Measurements from ENCODE around the gene ATP2B3.

The ATP2B3 gene

DNA sequence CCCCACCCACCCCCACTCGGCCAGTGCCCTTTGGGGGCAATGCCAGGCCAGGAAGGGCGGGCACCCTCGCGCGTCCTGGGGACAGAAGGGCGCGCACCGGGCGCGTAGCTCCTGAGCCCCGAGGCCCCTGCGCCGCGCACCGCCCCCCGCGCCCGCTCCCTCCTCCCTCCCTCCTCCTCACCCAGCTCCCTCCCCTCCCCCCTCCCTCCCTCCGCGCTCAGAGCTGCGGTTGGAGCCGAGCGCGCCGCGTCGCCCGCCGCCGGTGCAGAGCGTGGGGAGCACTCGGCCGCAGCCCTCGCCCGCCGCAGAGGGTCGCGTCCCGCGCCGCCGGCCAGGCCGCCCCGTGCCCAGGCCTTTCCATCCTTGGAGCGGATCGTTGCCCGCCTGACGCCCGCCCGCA is at the start of gene ATP2B3:
Gene ATP2B3, plus strand, starts transcription at position 220 of the 400 bp plus-strand sequence. CDS start 18,606 bp downstream, outside the sequence.
- no peak for DNase-seq

DNA sequence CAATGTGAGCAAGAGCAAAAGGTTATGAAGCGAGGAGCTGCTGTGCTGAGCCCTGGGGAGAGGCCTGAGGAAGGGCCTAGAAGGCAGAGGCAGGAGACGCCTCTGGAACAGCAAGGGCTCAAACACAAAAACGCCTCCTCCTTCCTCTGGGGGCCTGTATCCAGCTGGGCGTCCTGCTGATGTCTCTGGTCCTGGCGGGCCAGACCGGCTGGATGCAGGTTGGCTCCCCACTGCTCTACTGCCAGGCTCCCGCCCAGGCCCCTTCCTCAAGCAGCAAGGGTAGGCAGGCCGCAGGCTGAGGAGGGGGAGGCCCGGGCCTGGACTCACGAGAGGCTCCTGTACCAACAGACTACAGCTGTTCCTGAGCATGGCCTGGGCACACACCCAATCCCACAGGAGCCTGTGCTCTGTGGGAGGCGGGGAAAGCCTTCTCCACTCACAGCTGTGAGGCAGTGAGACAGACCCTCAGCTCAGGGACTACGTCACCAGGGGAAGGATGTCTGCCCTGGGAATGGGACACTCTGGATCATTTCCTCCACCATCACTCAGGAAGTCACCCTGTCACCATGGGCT is 49.3 kb upstream of the ATP2B3 start:
- DNase-seq, result no peak

DNA sequence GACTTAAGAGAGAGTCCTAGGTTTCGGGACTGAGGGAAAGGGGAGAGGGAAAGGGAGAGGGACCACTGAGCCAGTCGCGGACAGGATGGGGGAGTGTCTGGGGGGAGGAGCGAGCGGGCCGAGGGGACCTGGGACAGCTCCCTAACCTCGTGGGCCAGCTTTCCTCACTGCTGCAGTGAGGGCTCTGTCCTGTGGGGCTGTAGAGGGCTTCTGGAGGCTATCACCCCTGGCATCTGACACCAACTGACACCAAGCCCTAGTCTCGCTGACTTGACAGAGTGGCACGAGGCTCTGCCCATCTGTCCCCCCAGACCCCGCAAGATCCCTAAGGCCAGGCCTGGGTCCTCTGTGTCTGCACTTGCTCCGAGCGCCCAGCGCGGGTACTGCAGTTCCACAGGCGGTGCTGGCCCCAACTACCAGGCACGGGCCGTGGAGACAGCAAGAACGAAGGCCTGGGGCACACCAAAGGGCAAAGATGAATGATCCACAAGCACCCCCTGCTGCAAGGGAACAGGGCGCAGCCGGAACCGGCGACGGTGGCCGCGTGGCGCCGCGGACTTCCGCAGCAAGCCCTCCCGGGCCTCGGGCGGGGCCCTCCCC is 47.5 kb upstream of the ATP2B3 start:
- no peak for DNase-seq

DNA sequence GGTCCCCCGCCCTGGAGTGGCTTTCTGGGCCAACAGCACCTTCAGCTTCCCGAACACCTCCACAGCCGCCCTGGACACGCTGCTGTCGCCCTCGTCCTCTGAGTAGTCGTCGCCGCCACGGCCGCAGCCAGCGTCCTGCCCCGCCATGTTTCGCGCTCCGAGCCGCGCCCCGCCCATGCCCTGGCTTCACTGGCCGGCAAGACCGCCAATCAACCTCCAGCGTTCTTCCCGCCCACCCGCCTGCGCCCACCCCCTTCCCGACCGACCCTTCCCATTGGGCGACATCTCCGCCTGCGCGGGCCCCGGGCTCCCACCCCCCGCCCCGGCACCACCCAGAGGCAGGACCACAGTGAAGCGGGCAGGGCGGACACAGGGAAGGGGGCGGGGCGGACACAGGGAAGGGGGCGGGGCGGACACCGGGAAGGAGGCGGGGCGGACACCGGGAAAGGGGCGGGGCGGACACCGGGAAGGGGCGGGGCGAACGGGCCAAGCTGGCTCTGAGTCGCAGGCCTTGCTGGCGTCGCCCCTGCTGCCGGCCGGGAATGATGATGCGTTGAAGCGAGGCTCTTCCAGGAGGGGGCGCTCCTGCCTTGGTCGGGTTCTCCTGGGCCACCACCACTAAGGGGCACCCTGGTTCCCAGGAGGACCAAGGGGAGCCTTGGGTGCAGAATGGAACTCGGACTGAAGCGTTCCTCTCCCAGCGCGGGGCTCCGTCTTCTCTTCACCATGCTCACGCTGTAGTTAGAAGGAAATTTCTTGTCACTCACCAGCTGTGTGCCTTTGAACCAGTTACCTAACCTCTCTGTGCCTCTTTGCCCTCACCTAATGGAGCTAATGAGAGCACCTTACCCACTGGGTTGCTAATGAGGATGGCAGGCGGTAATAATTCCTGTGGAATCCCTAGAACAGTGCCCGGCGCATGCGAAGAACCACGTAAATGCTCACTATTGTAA is 46.8 kb upstream of the ATP2B3 start, which contains the start of gene HAUS7:
Gene HAUS7, minus strand, starts transcription at position 166 of the 953 bp plus-strand sequence. Its CDS starts 19 bp downstream, at position 147.
- peak; percentile 82 for DNase-seq

DNA sequence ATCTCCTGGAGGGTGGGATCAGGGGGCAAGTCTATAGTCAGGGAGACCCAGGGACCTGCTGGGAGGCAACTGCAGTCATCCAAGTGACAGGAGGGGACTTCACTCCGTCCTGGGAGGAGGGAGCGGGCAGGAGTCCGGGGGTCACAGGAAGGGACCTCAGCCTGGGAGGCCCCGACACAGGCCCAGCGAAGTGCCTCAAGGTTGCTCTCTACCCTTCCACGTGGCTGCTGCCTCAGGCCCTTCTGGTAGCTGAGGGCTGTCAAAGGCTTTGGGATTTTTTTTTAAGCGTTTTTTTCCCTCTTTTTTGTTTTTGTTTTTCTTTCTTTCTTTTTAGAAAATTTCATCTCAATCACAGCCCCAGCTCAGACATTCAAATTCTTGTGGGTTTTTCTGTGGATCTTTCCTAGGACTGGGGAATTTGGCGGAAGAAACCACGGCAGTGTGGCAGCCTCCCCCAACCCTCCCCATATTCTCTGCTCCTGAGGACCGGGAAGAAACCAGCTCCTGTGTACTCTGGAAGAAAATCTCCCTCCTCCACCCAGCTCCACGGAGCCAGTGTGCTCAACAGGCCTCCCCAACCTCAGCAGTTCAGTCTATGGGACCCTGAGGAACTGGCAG is 45.7 kb upstream of the ATP2B3 start:
- DNase-seq, result no peak

DNA sequence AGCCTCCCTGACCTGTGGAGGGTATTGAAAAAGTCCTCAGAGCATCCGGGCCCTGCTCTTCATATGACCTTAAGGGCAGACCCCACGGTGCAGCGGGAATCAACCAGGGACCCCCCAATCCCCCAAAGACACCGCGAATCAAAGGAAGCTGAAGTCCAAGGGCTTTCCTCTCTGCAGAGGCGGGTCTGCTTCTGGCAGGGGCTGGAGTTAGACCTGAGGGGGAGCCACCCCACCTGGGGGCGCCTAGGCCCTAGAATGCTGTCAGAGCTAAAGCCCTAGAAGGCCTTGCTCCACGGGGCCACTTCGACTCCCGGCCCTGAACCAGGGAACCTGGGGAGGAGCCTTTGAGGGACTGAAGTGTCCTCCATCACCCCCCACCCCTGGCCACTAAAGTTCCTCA is 44.3 kb upstream of the ATP2B3 start:
- no peak for DNase-seq

DNA sequence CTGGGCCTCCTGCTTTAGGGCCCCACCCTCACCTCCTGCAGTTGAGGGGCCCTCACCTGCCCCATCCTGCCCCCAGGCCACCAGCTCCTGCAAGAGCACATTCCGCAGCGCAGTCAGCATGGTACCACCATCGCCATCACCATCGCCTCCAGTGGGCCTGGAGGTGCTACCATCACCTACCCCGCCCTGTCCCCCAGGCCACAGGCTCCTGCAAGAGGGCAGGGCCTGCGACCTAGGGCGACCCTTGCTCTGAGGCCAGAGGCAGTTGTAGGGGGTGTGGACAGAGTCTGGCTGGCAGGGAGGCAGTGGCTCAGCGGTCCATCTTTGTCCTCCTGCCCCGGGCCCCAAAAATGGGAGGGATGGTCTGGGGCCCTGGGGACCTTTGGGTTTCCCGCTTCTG is 43.2 kb upstream of the ATP2B3 start:
- DNase-seq, result no peak

DNA sequence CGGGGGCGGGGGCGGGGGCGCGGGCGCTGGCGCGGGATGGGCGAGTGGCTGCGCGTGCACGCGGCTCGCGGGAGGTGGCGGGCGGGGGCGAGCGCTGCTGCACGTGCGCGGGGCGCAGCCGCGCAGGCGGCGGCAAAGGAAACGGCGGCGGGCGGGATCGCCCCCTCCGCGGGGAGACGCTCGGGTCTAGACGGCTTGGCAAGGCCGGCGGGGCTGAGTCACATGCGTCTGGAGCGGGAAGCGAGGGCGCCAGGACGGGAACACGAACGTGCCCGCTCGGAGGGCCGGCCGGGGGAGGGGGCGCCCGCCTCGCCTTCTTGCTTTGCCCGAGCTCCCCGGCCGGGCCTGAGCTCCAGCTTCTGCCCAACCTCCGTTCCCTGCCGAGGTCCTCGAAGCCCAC is 42.7 kb upstream of the ATP2B3 start:
- DNase-seq, result peak; percentile 27

DNA sequence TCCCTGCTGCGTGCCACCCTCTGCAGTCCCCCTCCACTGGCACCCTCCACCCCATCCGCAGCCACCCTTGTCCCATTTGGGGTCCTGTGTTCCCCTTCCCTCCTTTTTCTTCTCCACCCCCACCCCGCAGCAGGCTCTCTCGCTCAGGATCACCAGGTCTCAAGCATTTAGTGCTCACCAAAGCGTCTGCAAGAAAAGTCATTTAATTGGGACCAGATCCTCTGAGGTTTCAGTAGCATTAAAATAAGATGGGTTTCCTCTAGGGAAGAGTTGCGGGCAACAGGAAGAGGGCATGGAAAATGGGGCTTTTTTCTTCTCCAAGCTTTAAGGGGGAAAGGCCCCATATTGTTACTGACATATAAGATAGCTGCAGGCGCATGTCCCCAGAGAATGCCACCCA is 42.2 kb upstream of the ATP2B3 start:
- DNase-seq, result no peak

DNA sequence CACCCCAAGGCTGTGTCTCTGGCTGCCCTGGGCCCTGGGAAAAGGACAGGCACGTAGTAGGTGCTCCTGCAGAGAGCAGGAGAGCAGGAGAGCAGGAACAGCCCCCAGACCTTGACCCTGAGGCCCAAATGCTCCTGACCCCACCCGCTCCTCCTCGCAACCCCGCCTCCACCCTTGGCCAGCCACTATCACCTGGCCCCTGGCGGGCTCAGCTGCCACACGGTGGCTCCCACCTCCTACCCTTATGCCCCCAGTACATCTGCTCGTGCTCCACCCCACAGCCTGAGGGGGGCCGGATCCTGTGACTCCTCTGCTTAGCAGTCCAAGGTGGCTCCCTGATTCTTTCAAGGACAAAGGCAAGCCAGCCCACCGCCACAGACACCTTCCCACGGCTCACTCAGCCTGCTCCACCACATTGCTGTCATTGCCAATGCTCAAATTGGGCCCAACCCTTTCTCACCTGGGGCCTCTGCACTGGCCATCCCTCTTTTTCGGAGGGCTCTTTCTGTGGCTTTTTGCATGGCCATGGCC is 41.6 kb upstream of the ATP2B3 start:
- DNase-seq, result no peak

DNA sequence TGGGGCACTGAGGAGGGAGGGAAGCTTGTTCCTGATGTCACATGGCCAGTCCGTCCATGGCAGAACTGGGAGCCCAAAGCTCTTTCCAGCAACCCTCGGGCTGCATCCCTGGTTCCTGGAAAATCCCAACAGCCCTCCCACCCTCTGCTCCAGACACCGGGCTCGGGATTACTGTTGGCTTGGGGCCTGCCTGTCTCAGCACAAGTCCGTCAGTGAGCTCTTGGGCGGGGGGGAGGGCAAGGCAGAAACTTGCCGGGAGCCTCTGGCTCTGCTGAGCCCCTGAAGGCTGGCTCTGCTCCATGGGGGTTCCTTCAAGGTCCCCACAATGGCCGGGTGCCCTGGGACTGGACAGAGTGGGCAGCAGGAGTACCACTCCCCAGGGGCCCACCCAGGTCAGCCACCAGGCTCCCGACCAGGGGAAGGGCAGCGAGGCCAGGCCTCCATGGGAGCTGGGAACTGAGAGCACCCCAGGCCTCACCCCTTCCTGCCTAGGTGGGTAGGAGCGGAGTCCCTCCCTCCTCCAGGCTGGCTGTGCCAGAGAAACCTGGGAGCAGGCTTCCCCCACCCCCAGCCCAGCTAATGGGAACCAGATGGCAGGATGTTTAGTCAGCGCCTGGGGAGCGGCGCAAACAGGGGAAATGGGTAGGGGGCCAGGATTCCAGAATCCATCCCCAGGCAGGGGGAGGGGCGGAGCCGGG is 40.6 kb upstream of the ATP2B3 start:
- no peak for DNase-seq

DNA sequence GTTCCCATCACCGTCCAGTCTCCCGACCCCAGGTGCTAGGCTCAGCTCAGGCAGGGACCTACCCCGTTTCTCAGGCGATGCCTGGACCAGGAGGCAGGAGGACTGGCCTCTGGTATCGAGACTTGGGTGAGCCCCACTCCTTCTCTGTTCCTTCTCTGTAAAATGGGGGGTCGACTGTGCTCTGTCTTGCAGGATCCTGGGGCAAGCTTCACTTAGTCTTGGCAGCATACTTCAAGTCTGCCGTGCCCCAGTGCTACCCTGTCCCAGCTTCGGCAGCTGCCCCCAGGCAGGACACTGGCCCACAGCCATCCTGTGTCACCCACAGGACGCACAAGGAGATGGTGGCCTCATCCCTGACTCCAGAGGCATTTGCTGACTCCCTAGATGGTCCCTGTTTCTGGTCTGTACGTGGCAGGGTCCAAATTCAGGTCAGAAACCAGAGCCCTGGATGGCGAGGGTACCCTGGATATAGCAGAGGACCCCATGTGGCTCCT is 40.0 kb upstream of the ATP2B3 start:
- no peak for DNase-seq

DNA sequence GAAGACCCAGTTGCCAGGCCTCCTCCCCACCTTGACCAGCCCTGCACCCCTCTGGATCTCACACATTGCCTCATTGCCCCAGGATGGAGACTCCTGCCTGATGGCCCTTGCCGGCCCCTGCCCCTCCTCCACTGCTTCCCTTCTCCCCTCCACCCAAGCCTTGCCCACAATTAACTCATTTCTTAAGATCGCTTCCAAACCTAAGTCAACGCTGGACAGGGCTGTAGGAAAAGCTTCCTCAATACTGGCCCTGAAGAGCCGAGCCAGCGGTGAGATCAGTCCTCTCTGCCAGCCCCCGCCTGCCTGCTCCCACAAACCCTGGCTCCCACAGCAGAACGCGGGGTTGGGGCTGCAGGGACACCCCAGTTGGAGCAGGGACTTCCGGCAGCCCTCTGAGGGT is 39.5 kb upstream of the ATP2B3 start:
- DNase-seq, result no peak

DNA sequence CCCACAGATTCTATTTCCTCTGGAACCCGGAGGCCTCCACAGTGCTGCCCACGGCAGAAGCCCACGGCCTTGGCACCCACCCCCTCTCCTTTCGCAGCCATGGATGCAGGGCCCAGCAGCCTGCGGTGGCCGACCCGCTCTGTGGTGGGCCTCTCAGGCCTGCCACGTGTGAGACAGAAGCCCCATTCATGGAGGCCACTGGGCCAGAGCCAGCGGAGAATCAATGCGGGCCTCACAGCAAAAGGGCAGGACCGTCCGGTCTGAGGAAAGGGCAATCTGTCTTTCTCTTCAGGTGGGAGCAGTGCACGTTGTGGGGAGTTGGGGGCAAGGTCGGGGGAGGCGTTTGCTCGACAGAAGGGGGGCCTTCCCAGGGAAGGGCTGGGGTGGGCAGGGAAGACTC is 38.7 kb upstream of the ATP2B3 start:
- DNase-seq, result no peak

DNA sequence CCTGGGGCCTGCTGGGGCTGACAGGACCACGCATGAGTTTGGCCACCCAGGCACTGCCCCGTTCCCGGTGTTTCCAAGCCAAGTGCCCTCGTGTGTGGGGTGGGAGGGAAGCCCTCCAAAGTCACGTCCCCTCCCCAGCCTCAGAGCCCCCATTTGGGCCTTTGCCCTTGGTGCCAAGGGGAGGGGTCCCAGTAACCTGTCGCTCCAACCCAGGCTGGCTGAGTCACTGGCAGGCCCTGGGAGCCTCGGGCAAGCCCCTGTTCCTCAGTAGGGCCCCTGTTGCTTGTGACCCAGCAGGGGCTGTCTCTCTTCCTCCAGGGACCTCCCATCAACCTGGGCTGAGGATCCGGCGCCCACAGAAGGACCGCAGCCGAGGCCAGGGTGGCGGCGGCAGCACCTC is 36.4 kb upstream of the ATP2B3 start:
- no peak for DNase-seq

DNA sequence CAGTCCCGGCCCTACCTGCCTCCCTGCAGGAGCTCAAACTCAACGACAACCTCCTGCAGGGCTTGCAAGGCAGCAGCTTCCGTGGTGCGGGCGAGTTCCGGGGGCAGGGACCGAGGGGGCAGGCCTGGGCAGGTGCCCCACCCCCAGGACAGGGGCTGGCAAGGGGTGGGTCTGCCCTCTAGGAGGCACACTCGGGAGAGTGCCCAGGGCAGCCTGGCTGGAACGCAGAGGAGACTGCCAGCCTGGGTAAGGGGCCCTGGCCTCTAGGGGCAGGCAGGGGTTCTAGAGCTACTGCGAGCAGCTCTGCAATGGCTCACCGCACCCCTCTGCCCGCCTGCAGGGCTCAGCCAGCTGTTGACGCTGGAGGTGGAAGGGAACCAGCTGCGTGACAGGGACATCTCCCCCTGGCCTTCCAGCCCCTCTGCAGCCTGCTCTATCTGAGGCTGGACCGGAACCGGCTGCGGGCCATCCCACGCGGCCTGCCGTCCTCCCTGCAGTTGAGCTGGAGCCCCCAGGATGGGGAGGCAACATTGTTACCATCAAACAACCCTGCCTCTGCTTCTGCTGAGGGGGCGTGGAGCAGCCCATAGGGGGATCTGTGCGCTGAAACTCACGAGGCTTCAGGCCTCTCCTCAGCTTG is 34.9 kb upstream of the ATP2B3 start:
- no peak for DNase-seq

DNA sequence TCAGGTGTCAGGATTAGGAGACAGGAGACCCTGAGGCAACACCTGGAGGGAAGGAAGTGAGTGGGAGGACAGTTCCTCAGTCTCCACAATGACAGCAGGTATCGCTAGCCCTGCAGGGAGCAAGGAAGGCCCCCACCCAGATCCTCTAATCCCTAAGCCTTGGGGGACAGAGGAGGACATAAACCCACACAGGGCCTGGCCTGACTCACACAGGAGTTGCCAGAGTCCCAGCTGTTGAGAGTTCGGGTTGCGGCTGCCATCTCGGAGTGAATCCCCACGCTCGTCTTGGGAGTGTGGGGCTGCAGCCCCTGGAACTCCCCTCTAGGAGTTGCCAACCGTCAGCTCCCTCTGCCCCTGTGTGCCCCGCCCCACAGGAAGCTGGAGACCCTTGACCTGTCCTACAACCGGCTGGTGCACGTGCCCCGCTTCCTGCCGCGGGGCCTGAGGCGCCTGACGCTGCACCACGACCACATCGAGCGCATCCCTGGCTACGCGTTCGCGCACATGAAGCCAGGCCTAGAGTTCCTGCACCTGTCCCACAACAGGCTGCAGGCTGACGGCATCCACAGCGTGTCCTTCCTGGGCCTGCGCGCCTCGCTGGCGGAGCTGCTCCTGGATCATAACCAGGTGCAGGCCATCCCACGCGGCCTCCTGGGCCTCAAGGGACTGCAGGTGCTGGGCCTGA is 31.9 kb upstream of the ATP2B3 start:
- no peak for DNase-seq

DNA sequence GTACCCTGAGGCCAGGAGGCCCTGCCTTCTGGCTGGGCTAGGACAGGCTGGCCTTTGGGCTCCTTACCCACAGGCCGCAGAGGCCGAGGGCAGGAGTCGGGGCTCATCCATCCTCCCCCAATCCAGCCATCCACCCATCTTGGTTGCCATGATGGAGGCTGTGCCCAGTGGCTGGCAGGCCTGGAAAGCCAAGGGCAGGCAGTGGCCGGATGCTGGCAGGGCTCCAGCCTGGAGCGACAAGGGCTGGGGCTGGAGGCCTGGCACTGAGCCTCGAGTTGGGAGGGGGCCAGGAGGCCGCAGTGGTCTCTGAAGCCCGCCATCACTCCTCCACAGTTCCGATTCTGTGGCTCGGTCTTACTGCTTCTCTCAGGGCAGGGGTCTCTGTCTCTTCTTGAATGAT is 31.3 kb upstream of the ATP2B3 start:
- no peak for DNase-seq

DNA sequence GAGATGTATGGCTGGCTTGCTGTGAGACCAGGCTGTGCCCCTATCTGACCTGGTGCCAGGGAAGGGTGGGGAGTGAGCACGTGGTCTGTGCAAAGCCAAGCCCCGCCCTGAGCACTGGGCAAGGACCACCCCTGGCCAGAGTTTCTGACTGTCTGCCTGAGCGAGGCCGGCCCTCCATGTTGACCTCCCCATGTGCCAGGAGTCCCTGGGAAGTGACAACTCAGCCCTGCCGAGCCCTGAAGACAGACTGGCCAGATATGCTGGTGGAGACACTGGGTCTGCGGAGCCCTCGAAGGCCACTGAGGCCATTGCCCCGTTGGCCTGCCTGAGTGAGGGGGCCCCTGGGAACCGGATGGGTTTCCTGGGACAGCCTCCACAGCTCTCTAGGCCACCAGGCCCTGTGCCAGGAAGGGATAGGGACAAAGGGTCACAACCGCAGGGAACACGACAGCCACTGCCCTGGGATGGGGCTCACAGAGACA is 29.8 kb upstream of the ATP2B3 start:
- DNase-seq, result no peak

DNA sequence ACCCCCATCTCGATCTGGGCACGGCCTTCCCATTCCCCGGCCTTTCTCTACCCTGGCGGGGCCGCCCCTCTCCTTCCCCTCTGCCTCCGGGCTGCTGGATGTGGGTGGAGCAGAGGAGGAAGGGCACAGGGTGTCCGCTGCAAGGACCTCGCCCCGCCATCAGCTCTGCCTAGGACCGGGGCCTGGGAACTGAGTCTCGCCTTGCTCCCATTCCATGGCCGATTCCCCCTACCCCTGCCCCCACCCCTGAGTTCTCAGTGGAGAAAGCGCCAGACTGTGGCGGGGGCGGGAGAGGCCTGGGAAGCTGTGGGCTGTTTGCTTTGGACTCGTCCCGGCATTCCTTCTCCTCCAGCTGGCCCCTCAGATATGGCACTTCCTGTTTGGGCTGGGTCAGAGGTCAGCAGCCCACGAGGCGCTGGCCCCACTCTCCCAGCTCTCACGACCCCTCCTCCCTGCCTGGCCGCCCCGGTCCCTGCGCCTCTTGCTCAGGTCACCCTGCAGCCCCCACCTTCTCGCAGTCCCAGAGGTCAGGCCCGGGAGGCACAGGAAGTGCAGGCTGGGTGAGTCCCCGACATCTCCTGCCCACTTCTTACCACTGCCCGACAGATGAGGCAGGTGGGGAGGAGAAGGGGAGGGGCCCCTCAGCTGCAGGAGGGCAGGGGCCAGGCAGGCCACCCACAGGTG is 29.1 kb upstream of the ATP2B3 start:
- DNase-seq, result no peak
